Mammary epithelial cell (primary cell): Measurements from ENCODE around the gene TRIM52.

Experiments
- CTCF ChIP-seq, 2 donors: IDR thresholded peaks in 1 of 2; conservative IDR thresholded peaks in 1 of 2; 2 replicates each; pipeline ENCODE4 v1.5.1; 2011 to 2012; ENCODE audit warnings: inconsistent platforms in 2 of 2, low read length in 2 of 2, mild to moderate bottlenecking in 2 of 2, control low read depth in 1 of 2, low read depth in 1 of 2; ENCODE audit not compliant: insufficient read depth in 1 of 2; ENCODE audit errors: extremely low read depth in 1 of 2
- EZH2 ChIP-seq: IDR thresholded peaks from 2 replicates; pipeline ENCODE4 v1.6.1; 2012; ENCODE audit warnings: low read length, inconsistent platforms, borderline replicate concordance

- TF ChIP-seq CTCF (conservative IDR thresholded peaks at IDR 0.05 in 1 of 2, IDR thresholded peaks at IDR 0.05 in 1 of 2; ENCODE audit: extremely low read depth in 1 of 2, insufficient read depth in 1 of 2, low read depth in 1 of 2, low read length in 2 of 2) (no peak), EZH2 (no peak)
These were observed 40.8 kb downstream of the TRIM52 start for GRCh38 chr5:181220178-181220515.
